MM.1S (cell line): Measurements from ENCODE around the gene ACVR2B.
"Not testable (repeated sequence)": the region's sequence is repeated elsewhere in the genome, so short reads cannot be mapped to it uniquely, and the experiment has no call there.

Experiments used
- CTCF ChIP-seq: fragments of 300-600 bp; sonication (generic); IDR thresholded peaks from 2 replicates; pipeline ENCODE4 v1.5.1; 2016; ENCODE audit warnings: antibody characterized with exemption, low read length, mixed read lengths
- EZH2phosphoT487 ChIP-seq: fragments of 300-600 bp; sonication (generic); IDR thresholded peaks from 2 replicates; pipeline ENCODE4 v1.6.1; 2018; ENCODE audit warnings: antibody characterized with exemption, low read length

- TF ChIP-seq CTCF, EZH2phosphoT487: not testable (repeated sequence)
Measured at GRCh38 chr3:38438436-38439069, 15.1 kb upstream of the ACVR2B start.
